K562 (cell line): ENCODE results near the gene SIT1. TPM values are rescaled to one million over a fixed set of nuclear protein-coding genes. Genes with fewer than 3 reads are reported as not detected.

Source experiments
- ETV1 ChIP-seq: fragments of 450-650 bp; conservative IDR thresholded peaks from 2 replicates; pipeline ENCODE4 v1.6.1; 2016; ENCODE audit warnings: missing genetic modification characterization, control low read depth, low read depth, missing compliant biosample characterization
- HNRNPLL ChIP-seq: fragments of 200-400 bp; formaldehyde crosslinking; IDR thresholded peaks from 2 replicates; pipeline ENCODE4 v1.6.1; 2017; ENCODE audit warnings: low read length, low read depth, mild to moderate bottlenecking; ENCODE audit not compliant: poor library complexity, severe bottlenecking
- LCOR ChIP-seq: sonication (generic); formaldehyde crosslinking; IDR thresholded peaks from 2 replicates; pipeline ENCODE4 v1.8.0; 2022; ENCODE audit warnings: mild to moderate bottlenecking, missing genetic modification reagents
- RBM17 ChIP-seq: fragments of 200-400 bp; formaldehyde crosslinking; IDR thresholded peaks from 2 replicates; pipeline ENCODE4 v1.6.1; 2017; ENCODE audit warnings: low read depth, mild to moderate bottlenecking, low read length, borderline replicate concordance
- RBM34 ChIP-seq: fragments of 200-400 bp; formaldehyde crosslinking; IDR thresholded peaks from 2 replicates; pipeline ENCODE4 v1.6.1; 2018; ENCODE audit warnings: low read length, borderline replicate concordance; ENCODE audit not compliant: insufficient read depth
- RCOR1 ChIP-seq, 2 experiments: IDR thresholded peaks; 2 replicates each; pipeline ENCODE4 v1.6.1; 2012; ENCODE audit warnings: low read depth in 2 of 2, low read length in 2 of 2, borderline replicate concordance in 1 of 2, improper control_type of control experiment in 1 of 2
- SMARCA4 ChIP-seq: fragments of 450-650 bp; IDR thresholded peaks from 2 replicates; pipeline ENCODE4 v1.6.1; 2016
- YBX1 ChIP-seq: fragments of 450-650 bp; IDR thresholded peaks from 2 replicates; pipeline ENCODE4 v1.7.1; 2016; ENCODE audit warnings: mild to moderate bottlenecking
- ZNF79 ChIP-seq: fragments of 250-450 bp; sonication (Bioruptor Pico); IDR thresholded peaks from 2 replicates; pipeline ENCODE4 v1.4.0; 2020; ENCODE audit warnings: low read depth, mild to moderate bottlenecking, moderate library complexity
- polyA plus RNA-seq, 8 experiments: library from polyadenylated mRNA; depleted of rRNA in 4 of 8; stranded (reverse) in 5 of 8; unstranded in 3 of 8; fragments of >200 nt; fragmentation: Nextera tagmentation in 2 of 8; fragmentation: Illumina TruSeq in 1 of 8; extraction: Ambion mirVana in 2 of 8; extraction: Trizol in 1 of 8; gene quantifications; 2 replicates each; pipeline versions ENCODE4 v1.2.1 to v1.2.3, GENCODE V29; 2011 to 2014; ENCODE audit warnings: inconsistent platforms in 1 of 8, missing spikeins in 1 of 8
- total RNA-seq, 7 experiments: library from RNA; depleted of rRNA in 6 of 7; stranded (reverse); fragments of >200 nt in 6 of 7; fragmentation: Illumina TruSeq in 2 of 7; extraction: Trizol in 2 of 7; gene quantifications; 2 replicates each; pipeline versions ENCODE4 v1.2.1 to v1.2.3, GENCODE V29; 2011 to 2021; ENCODE audit warnings: low replicate concordance in 1 of 7
- TF ChIP-seq, protein P1 (sequence below): fragments of 450-650 bp; IDR thresholded peaks from 2 replicates; pipeline ENCODE4 v1.6.1; 2016; ENCODE audit warnings: mild to moderate bottlenecking
- TF ChIP-seq, protein P2 (sequence below), 2 experiments: fragments of 450-650 bp; IDR thresholded peaks; 2 replicates each; pipeline ENCODE4 v1.6.1; 2018; ENCODE audit warnings: mild to moderate bottlenecking in 2 of 2, low read depth in 1 of 2; ENCODE audit not compliant: partially characterized antibody in 2 of 2
- TF ChIP-seq, protein P3 (sequence below): conservative IDR thresholded peaks from 2 replicates; pipeline ENCODE4 v1.6.1; 2011; ENCODE audit warnings: low read depth, mild to moderate bottlenecking, low read length; ENCODE audit not compliant: control insufficient read depth
- TF ChIP-seq, protein P4 (sequence below), 2 experiments: IDR thresholded peaks; 2 replicates each; pipeline ENCODE4 v1.6.1; 2012; ENCODE audit warnings: improper control_type of control experiment in 2 of 2, low read depth in 2 of 2, low read length in 2 of 2, borderline replicate concordance in 1 of 2
- TF ChIP-seq, protein P5 (sequence below): fragments of 450-650 bp; formaldehyde crosslinking; IDR thresholded peaks from 2 replicates; pipeline ENCODE4 v1.4.0; 2020; ENCODE audit warnings: mild to moderate bottlenecking, mixed read lengths

Gene SIT1
- total and polyA plus RNA-seq, 9 of the 15 experiments (the other 6 are each of a cell fraction or from before 2014, with no cell fraction given), result not detected

DNA sequence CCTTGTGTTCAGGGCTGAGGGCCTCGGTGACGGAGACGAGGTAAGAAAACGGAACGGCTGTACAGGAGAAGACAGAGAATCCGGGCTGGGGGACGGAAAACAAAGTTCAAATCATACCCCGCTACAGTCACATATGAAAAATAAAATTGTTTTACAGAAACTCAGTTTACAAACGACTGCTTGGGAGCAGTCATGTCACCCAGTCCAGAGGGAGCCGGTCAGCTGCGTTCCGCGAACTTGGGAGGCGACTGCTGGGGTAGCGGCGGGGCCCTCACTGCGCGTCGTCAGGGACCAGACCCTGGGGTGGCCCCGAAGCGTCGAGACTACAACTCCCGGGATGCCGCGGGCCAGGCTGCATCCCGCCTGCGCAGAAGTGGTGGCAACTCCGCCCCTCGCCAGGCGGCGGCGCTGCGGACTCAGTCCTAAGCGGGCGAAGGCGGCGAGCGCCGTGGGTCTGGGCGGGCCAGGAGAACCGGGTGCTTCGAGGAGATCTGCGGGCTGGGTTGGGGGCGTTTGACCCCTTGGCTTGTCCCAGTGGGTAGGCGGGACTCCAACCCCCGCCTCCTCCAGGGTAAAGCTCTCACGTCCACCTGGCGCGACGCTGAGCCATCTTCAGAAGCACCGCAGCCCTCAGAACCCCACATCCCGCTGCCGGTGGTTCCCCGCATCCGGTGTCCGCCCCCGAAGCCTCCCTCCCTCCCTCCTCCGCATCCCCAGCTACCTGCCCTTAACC is 4.0 kb downstream of the SIT1 start (continued):
- TF ChIP-seq, protein P1, sequence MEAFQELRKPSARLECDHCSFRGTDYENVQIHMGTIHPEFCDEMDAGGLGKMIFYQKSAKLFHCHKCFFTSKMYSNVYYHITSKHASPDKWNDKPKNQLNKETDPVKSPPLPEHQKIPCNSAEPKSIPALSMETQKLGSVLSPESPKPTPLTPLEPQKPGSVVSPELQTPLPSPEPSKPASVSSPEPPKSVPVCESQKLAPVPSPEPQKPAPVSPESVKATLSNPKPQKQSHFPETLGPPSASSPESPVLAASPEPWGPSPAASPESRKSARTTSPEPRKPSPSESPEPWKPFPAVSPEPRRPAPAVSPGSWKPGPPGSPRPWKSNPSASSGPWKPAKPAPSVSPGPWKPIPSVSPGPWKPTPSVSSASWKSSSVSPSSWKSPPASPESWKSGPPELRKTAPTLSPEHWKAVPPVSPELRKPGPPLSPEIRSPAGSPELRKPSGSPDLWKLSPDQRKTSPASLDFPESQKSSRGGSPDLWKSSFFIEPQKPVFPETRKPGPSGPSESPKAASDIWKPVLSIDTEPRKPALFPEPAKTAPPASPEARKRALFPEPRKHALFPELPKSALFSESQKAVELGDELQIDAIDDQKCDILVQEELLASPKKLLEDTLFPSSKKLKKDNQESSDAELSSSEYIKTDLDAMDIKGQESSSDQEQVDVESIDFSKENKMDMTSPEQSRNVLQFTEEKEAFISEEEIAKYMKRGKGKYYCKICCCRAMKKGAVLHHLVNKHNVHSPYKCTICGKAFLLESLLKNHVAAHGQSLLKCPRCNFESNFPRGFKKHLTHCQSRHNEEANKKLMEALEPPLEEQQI, result no peak
- TF ChIP-seq RCOR1 (IDR thresholded peaks at IDR 0.05; ENCODE audit: borderline replicate concordance in 1 of 2, low read depth in 2 of 2, low read length in 2 of 2), result no peak; a peak in 1 of 4 replicates
- TF ChIP-seq RBM17, result no peak
- peak; percentile 37 for TF ChIP-seq HNRNPLL
- TF ChIP-seq ETV1, result peak; percentile 75
- TF ChIP-seq YBX1, result no peak
- no peak for TF ChIP-seq RBM34
- TF ChIP-seq ZNF79, result no peak
- TF ChIP-seq LCOR (CRISPR knock-in tag), result no peak
- TF ChIP-seq, protein P2, sequence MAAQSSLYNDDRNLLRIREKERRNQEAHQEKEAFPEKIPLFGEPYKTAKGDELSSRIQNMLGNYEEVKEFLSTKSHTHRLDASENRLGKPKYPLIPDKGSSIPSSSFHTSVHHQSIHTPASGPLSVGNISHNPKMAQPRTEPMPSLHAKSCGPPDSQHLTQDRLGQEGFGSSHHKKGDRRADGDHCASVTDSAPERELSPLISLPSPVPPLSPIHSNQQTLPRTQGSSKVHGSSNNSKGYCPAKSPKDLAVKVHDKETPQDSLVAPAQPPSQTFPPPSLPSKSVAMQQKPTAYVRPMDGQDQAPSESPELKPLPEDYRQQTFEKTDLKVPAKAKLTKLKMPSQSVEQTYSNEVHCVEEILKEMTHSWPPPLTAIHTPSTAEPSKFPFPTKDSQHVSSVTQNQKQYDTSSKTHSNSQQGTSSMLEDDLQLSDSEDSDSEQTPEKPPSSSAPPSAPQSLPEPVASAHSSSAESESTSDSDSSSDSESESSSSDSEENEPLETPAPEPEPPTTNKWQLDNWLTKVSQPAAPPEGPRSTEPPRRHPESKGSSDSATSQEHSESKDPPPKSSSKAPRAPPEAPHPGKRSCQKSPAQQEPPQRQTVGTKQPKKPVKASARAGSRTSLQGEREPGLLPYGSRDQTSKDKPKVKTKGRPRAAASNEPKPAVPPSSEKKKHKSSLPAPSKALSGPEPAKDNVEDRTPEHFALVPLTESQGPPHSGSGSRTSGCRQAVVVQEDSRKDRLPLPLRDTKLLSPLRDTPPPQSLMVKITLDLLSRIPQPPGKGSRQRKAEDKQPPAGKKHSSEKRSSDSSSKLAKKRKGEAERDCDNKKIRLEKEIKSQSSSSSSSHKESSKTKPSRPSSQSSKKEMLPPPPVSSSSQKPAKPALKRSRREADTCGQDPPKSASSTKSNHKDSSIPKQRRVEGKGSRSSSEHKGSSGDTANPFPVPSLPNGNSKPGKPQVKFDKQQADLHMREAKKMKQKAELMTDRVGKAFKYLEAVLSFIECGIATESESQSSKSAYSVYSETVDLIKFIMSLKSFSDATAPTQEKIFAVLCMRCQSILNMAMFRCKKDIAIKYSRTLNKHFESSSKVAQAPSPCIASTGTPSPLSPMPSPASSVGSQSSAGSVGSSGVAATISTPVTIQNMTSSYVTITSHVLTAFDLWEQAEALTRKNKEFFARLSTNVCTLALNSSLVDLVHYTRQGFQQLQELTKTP (IDR thresholded peaks at IDR 0.05; ENCODE audit: low read depth in 1 of 2, partially characterized antibody in 2 of 2), result peak in 1 of 2 experiments; percentile 41
- TF ChIP-seq, protein P3, sequence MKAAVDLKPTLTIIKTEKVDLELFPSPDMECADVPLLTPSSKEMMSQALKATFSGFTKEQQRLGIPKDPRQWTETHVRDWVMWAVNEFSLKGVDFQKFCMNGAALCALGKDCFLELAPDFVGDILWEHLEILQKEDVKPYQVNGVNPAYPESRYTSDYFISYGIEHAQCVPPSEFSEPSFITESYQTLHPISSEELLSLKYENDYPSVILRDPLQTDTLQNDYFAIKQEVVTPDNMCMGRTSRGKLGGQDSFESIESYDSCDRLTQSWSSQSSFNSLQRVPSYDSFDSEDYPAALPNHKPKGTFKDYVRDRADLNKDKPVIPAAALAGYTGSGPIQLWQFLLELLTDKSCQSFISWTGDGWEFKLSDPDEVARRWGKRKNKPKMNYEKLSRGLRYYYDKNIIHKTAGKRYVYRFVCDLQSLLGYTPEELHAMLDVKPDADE, result peak; percentile 53; the same call in 1 of the 2 replicates
- TF ChIP-seq, protein P4, sequence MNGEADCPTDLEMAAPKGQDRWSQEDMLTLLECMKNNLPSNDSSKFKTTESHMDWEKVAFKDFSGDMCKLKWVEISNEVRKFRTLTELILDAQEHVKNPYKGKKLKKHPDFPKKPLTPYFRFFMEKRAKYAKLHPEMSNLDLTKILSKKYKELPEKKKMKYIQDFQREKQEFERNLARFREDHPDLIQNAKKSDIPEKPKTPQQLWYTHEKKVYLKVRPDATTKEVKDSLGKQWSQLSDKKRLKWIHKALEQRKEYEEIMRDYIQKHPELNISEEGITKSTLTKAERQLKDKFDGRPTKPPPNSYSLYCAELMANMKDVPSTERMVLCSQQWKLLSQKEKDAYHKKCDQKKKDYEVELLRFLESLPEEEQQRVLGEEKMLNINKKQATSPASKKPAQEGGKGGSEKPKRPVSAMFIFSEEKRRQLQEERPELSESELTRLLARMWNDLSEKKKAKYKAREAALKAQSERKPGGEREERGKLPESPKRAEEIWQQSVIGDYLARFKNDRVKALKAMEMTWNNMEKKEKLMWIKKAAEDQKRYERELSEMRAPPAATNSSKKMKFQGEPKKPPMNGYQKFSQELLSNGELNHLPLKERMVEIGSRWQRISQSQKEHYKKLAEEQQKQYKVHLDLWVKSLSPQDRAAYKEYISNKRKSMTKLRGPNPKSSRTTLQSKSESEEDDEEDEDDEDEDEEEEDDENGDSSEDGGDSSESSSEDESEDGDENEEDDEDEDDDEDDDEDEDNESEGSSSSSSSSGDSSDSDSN (IDR thresholded peaks at IDR 0.05; ENCODE audit: borderline replicate concordance in 1 of 2, low read depth in 2 of 2, low read length in 2 of 2), result no peak
- TF ChIP-seq SMARCA4, result no peak
- TF ChIP-seq, protein P5, sequence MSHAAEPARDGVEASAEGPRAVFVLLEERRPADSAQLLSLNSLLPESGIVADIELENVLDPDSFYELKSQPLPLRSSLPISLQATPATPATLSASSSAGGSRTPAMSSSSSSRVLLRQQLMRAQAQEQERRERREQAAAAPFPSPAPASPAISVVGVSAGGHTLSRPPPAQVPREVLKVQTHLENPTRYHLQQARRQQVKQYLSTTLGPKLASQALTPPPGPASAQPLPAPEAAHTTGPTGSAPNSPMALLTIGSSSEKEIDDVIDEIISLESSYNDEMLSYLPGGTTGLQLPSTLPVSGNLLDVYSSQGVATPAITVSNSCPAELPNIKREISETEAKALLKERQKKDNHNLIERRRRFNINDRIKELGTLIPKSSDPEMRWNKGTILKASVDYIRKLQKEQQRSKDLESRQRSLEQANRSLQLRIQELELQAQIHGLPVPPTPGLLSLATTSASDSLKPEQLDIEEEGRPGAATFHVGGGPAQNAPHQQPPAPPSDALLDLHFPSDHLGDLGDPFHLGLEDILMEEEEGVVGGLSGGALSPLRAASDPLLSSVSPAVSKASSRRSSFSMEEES (CRISPR knock-in tag), result no peak
